ENCODE data around the gene DNMT3A.

DNA sequence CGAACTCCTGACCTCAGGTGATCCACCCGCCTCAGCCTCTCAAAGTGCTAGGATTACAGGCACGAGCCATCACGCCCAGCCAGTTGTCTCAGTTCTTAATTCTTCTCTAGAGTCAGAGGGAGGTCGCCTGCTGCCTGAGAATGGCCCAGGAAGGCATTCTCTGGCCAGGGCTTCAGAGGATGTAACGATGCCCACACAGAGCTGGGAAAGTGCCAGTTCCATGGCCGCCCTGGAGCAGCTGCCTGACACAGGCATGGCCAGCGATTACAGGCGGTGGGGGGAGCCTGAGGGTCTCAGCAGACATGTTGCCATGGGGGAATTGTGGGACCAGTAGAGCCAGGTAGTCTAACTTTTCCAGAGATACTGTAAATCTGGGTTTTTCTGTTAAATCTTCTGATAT, 25.6 kb upstream of the DNMT3A start:
- TF ChIP-seq ARNT (IDR thresholded peaks at IDR 0.05) (no peak), FOXM1 (IDR thresholded peaks at IDR 0.05; ENCODE audit: borderline replicate concordance) (no peak), BHLHE40 (IDR thresholded peaks at IDR 0.05; ENCODE audit: borderline replicate concordance) (no peak), ZNF384 (IDR thresholded peaks at IDR 0.05) (no peak)

Data from HEK293T (cell line).